Uterus (tissue), 4 donors: ENCODE measurements around the gene RAD51B. TPM values are rescaled to one million over a fixed set of nuclear protein-coding genes. Genes with fewer than 3 reads are reported as not detected.
A peak's percentile ranks its signal among the peaks of the same experiment; 100 is the strongest.

ENCODE experiments used
- DNase-seq, 2 donors: peaks; one replicate each; pipeline ENCODE4 v3.0.0-alpha.2; 2019 to 2020
- H3K27ac ChIP-seq, 2 donors: fragments of 200-600 bp; sonication (generic); 1 replicate in 1 of 2; 2 replicates in 1 of 2; pipeline ENCODE4 v1.5.1; 2016 to 2018
- H3K27me3 ChIP-seq, 2 donors: fragments of 200-600 bp; sonication (generic); one replicate each; pipeline ENCODE4 v1.5.1; 2018 to 2019; ENCODE audit warnings: control low read depth in 1 of 2
- H3K36me3 ChIP-seq, 2 donors: fragments of 200-600 bp; sonication (generic); one replicate each; pipeline ENCODE4 v1.5.1; 2019; ENCODE audit warnings: control low read depth in 1 of 2
- H3K4me1 ChIP-seq, 2 donors: fragments of 200-600 bp; sonication (generic); one replicate each; pipeline ENCODE4 v1.5.1; 2018 to 2019; ENCODE audit warnings: control low read depth in 1 of 2
- H3K4me3 ChIP-seq, 2 donors: fragments of 200-600 bp; sonication (generic); 1 replicate in 1 of 2; 2 replicates in 1 of 2; pipeline ENCODE4 v1.5.1; 2018 to 2019; ENCODE audit warnings: mild to moderate bottlenecking in 1 of 2
- H3K9me3 ChIP-seq, 2 donors: fragments of 200-600 bp; sonication (generic); one replicate each; pipeline ENCODE4 v1.5.1; 2019; ENCODE audit warnings: control low read depth in 1 of 2
- CTCF ChIP-seq, 4 experiments: fragments of 200-600 bp in 2 of 4; fragments of 450-650 bp in 2 of 4; sonication (generic) in 2 of 4; IDR thresholded peaks; one replicate each; pipeline ENCODE4 v1.5.1; 2016 to 2019; ENCODE audit warnings: antibody characterized with exemption in 4 of 4, mild to moderate bottlenecking in 2 of 4, moderate library complexity in 1 of 4
- POLR2A ChIP-seq, 2 donors: fragments of 450-650 bp; IDR thresholded peaks; one replicate each; pipeline ENCODE4 v1.6.1; 2016; ENCODE audit warnings: antibody characterized with exemption in 2 of 2, mild to moderate bottlenecking in 1 of 2, moderate library complexity in 1 of 2
- intact Hi-C: fragments of 100-400 bp; cut with DNase I; formaldehyde crosslinking; loops from one replicate; pipeline ENCODE4 v1.15.1; 2023; ENCODE audit warnings: low total_unique reads
- total RNA-seq, 4 donors: library from RNA; depleted of rRNA in 3 of 4; stranded (reverse); fragments of >200 nt in 3 of 4; gene quantifications; one replicate each; pipeline versions ENCODE4 v1.1.0 to v1.2.4, GENCODE V29; 2014 to 2023
- donor health status: DM: yes; HTN: yes; CAD: no.

RAD51B gene
- total RNA-seq, 4 donors from 2014 or later = 29.5 to 100.0 (median 70.3) TPM

- no peak overlapping the region for H3K27ac ChIP-seq
- H3K27me3 ChIP-seq = no peaks in the 10 kb centered on the region
- DNase-seq = no peak
- intact Hi-C loops = no loop called here
- H3K36me3 ChIP-seq = no peaks in the 10 kb centered on the region
- no peak for TF ChIP-seq POLR2A (IDR thresholded peaks at IDR 0.05)
- no peak for TF ChIP-seq CTCF (IDR thresholded peaks at IDR 0.05)
- H3K9me3 ChIP-seq = no peaks in the 10 kb centered on the region
- peaks cover 0 to 12% of the 10 kb centered on the region in 2 donors for H3K4me1 ChIP-seq
- H3K4me3 ChIP-seq = no peak overlapping the region
These were observed 858.9 kb downstream of the RAD51B start for GRCh38 chr14:68678471-68678870.

- H3K27ac ChIP-seq = no peak overlapping the region
- H3K4me1 ChIP-seq = peaks cover 0 to 16% of the 10 kb centered on the region in 2 donors
- no peak for DNase-seq
- no peaks in the 10 kb centered on the region for H3K9me3 ChIP-seq
- intact Hi-C loops = no loop called here
- no peaks in the 10 kb centered on the region for H3K27me3 ChIP-seq
- no peaks in the 10 kb centered on the region for H3K36me3 ChIP-seq
- TF ChIP-seq CTCF (IDR thresholded peaks at IDR 0.05) = no peak
- TF ChIP-seq POLR2A (IDR thresholded peaks at IDR 0.05) = no peak
- H3K4me3 ChIP-seq = no peak overlapping the region
These were observed 859.7 kb downstream of the RAD51B start for GRCh38 chr14:68679301-68679700.

- peaks cover 0 to 19% of the 10 kb centered on the region in 2 donors for H3K4me1 ChIP-seq
- TF ChIP-seq POLR2A (IDR thresholded peaks at IDR 0.05) (no peak), CTCF (IDR thresholded peaks at IDR 0.05) (no peak)
These were observed 860.3 kb downstream of the RAD51B start for GRCh38 chr14:68679746-68680467.

DNA sequence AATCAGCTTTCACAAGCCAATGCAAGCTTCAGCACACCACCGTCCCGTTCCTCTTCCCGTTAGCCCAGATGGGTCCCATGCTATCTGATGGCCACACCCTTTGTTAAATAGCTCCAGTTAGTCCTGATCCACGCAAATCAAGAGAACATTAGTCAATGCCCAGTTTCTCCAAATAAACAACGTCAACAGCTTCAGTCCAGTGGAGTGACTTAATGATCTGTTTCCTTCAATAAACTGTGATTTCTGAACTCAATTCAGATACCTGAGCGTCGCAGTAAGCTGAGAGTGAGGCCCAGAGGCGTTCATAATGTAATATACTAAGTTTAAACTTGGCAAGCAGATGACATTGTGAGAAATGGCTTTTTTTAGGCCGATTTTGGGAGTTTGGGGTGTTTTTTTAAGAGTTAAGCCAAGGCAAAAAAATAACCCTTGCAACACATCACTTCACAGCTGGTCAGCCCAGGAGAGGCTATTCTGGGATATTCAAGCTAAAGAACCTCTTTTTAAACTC, 861.0 kb downstream of the RAD51B start:
- Histone ChIP-seq H3K4me1 (peaks cover 0 to 19% of the 10 kb centered on the region in 2 donors), H3K36me3 (no peaks in the 10 kb centered on the region), H3K4me3 (no peak overlapping the region), H3K9me3 (no peaks in the 10 kb centered on the region), H3K27ac (peak overlapping the region; percentile 84 to 90), H3K27me3 (no peaks in the 10 kb centered on the region)
- DNase-seq = no peak
- no peak for TF ChIP-seq POLR2A (IDR thresholded peaks at IDR 0.05)
- TF ChIP-seq CTCF (IDR thresholded peaks at IDR 0.05) = no peak
- intact Hi-C loops = no loop called here

More at GRCh38 chr14:68679746-68680467, 860.3 kb downstream of the RAD51B start:
- Histone ChIP-seq H3K27ac (peak overlapping the region; percentile 84 to 90), H3K36me3 (no peaks in the 10 kb centered on the region), H3K4me3 (no peak overlapping the region), H3K27me3 (no peaks in the 10 kb centered on the region), H3K9me3 (no peaks in the 10 kb centered on the region)
- no peak for DNase-seq
- intact Hi-C loops = no loop called here

DNA sequence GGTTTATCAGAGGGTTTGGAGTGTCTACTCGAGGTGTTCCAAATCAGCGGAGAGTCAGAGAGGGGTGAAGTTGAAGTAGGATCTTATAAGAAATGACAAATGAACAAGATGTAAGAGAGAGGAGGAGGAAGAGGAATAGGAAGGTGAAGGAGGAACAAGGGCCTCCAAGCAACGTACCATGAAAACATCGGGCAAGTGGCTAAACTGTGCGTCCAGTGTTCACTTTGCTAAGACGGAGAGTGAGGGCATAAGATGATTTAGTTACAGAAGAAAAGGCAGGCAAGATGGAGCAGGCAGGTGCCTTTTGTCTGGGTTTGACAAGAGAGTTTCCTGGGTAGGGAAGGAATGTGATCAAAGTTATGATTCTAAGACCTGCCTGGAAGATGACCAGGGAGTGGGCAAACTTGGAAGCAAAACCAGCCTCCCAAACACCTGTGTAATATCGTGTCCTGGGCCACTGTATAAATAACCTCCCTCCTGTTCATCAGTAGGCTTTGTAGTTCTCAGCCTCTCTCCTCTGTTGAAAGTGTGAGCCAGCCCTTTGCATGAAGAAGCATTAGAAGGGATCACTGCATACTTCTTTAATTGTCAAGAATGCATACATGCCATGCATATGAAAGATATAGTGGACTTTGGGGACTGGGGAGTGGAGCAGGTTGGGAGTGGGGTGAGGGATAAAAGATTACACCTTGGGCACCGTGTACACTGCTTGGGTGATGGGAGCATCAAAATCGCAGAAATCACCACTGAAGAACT, 861.9 kb downstream of the RAD51B start:
- H3K9me3 ChIP-seq = no peaks in the 10 kb centered on the region
- H3K27me3 ChIP-seq = no peaks in the 10 kb centered on the region
- TF ChIP-seq POLR2A (IDR thresholded peaks at IDR 0.05) = no peak
- TF ChIP-seq CTCF (IDR thresholded peaks at IDR 0.05) = no peak
- no peak for DNase-seq
- intact Hi-C loops = no loop called here
- H3K27ac ChIP-seq = peak overlapping the region; percentile 84 to 90
- no peak overlapping the region for H3K4me3 ChIP-seq
- H3K4me1 ChIP-seq = peaks cover 0 to 19% of the 10 kb centered on the region in 2 donors
- H3K36me3 ChIP-seq = no peaks in the 10 kb centered on the region
